Measurements from ENCODE around the gene PIM1.

DNA sequence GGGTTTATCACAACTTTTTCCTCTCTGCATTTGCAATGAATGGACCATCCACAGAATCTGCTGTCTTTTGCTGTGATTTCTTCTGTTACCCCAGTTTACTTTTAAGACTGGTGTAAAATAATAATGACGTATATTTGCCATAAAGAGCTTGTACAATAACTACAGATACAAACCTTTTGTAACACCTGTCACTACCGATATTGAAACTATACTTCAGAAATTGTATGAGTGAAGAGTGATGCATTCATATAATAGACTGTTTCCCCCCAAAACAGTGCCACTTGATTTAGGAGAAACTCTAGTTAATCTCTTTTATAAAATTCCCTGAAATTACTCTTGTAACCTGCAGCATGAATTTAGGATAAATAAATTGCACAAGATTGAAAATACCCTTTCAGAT, 26.4 kb upstream of the PIM1 start:
- TF ChIP-seq, protein P1, sequence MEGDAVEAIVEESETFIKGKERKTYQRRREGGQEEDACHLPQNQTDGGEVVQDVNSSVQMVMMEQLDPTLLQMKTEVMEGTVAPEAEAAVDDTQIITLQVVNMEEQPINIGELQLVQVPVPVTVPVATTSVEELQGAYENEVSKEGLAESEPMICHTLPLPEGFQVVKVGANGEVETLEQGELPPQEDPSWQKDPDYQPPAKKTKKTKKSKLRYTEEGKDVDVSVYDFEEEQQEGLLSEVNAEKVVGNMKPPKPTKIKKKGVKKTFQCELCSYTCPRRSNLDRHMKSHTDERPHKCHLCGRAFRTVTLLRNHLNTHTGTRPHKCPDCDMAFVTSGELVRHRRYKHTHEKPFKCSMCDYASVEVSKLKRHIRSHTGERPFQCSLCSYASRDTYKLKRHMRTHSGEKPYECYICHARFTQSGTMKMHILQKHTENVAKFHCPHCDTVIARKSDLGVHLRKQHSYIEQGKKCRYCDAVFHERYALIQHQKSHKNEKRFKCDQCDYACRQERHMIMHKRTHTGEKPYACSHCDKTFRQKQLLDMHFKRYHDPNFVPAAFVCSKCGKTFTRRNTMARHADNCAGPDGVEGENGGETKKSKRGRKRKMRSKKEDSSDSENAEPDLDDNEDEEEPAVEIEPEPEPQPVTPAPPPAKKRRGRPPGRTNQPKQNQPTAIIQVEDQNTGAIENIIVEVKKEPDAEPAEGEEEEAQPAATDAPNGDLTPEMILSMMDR (conservative IDR thresholded peaks at IDR 0.05; ENCODE audit: low read length): no peak
- TF ChIP-seq EZH2phosphoT487 (IDR thresholded peaks at IDR 0.05; ENCODE audit: borderline replicate concordance, low read depth, low read length): no peak
